Caco-2 (cell line): ENCODE measurements around the gene MAN2B1. TPM values are rescaled to one million over a fixed set of nuclear protein-coding genes. Genes with fewer than 3 reads are reported as not detected.

ENCODE experiments used
- BruUV-seq: library from RNA; stranded (reverse); fragments of 400-500 nt; replicated peaks from 2 replicates; lab custom pipeline; 2021; lab: Mats Ljungman, UMichigan
- CTCF ChIA-PET: fragments of 300-600 bp; sonication (Branson Sonifier 250); formaldehyde crosslinking; loops from one replicate; lab custom pipeline; 2022; ENCODE audit warnings: antibody characterized with exemption; lab: Charles Lee
- POLR2A ChIA-PET: fragments of 300-600 bp; sonication (Branson Sonifier 250); formaldehyde crosslinking; loops from one replicate; lab custom pipeline; 2022; ENCODE audit warnings: antibody characterized with exemption; lab: Charles Lee
- DNase-seq, 2 experiments: peaks; one replicate each; pipeline versions ENCODE4 v3.0.0 to v3.0.0-alpha.2; 2020 to 2022
- H3K27me3 ChIP-seq: replicated peaks from 2 replicates; pipeline ENCODE4 v1.6.0; 2011; ENCODE audit warnings: low read length; ENCODE audit not compliant: control insufficient read depth, insufficient read depth
- H3K36me3 ChIP-seq: 2 replicates; pipeline ENCODE4 v1.5.1; 2011; ENCODE audit warnings: low read length; ENCODE audit not compliant: control insufficient read depth, insufficient read depth
- H3K4me1 ChIP-seq: fragments of 250-450 bp; sonication (Bioruptor Pico); 2 replicates; pipeline ENCODE4 v1.5.1; 2020; ENCODE audit warnings: mild to moderate bottlenecking
- H3K4me3 ChIP-seq: 2 replicates; pipeline ENCODE4 v1.5.1; 2011; ENCODE audit warnings: low read depth, mild to moderate bottlenecking, control low read depth, low read length
- H3K9me3 ChIP-seq: fragments of 250-450 bp; sonication (Bioruptor Pico); 2 replicates; pipeline ENCODE4 v1.5.1; 2020; ENCODE audit warnings: mild to moderate bottlenecking, moderate library complexity
- H3K27ac Mint-ChIP-seq: one replicate; pipeline ENCODE4 v1.8.0; 2022; ENCODE audit warnings: mixed read lengths; ENCODE audit not compliant: unreplicated experiment
- H3K27me3 Mint-ChIP-seq: one replicate; pipeline ENCODE4 v1.8.0; 2022; ENCODE audit warnings: mixed read lengths; ENCODE audit not compliant: insufficient read depth, unreplicated experiment
- H3K36me3 Mint-ChIP-seq: one replicate; pipeline ENCODE4 v1.8.0; 2022; ENCODE audit warnings: mild to moderate bottlenecking, mixed read lengths; ENCODE audit not compliant: insufficient read depth, unreplicated experiment
- H3K4me1 Mint-ChIP-seq: one replicate; pipeline ENCODE4 v1.8.0; 2022; ENCODE audit warnings: low read depth, mixed read lengths; ENCODE audit not compliant: unreplicated experiment
- H3K4me3 Mint-ChIP-seq: one replicate; pipeline ENCODE4 v1.8.0; 2022; ENCODE audit warnings: mild to moderate bottlenecking, moderate library complexity, mixed read lengths; ENCODE audit not compliant: unreplicated experiment
- H3K9me3 Mint-ChIP-seq: one replicate; pipeline ENCODE4 v1.8.0; 2022; ENCODE audit warnings: mixed read lengths; ENCODE audit not compliant: unreplicated experiment
- intact Hi-C: fragments of 100-400 bp; cut with micrococcal nuclease; formaldehyde crosslinking; loops from one replicate; pipeline ENCODE4 v1.10.0; 2022; ENCODE audit not compliant: unreplicated experiment
- total RNA-seq: library from RNA; stranded (reverse); gene quantifications from 2 replicates; pipeline ENCODE4 v1.2.3, GENCODE V29; 2022
- TF ChIP-seq, protein P1 (sequence below), 2 experiments: fragments of 200-600 bp in 1 of 2; IDR thresholded peaks; 1 replicate in 1 of 2; 2 replicates in 1 of 2; pipeline versions ENCODE4 v1.5.1 to v1.8.0; 2011 to 2022; ENCODE audit warnings: antibody characterized with exemption in 1 of 2, control low read depth in 1 of 2, inconsistent platforms in 1 of 2, low read depth in 1 of 2, low read length in 1 of 2, mild to moderate bottlenecking in 1 of 2, moderate library complexity in 1 of 2; ENCODE audit not compliant: insufficient read depth in 1 of 2, severe bottlenecking in 1 of 2, unreplicated experiment in 1 of 2

Gene MAN2B1
- total RNA-seq, 1 experiment from 2014 or later: 70.5 TPM

DNA sequence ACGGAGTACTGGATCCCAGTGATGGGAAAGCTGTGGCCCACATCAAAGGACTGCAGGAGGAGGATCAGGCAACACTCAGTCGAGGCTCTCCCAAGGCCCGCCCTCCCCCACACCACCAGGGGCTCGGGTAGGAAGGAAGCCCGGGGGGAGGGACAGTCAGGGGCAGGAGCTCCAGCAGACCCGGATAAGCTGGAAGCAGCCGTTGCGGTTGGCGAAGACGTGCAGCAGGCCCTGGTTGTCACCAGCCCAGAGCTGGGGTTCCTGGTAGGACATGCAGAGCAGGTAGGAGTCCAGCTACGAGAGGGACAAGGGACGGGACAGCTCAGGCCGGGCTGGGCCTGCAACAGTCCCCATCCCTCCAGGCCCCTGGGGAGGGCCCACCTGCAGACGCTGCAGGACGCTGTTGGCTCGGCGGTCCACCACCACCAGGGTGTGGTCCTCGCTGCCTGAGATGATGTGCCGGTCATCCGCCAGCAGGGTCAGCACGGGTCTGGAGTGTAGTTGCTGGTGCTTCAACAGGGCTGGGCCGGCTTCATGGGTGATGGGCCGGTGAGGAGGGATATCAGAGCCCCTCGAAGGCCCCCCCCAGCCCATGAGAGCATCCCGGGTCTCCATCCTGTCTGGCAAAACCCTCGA, 23.2 kb upstream of the MAN2B1 start:
- Histone ChIP-seq H3K4me1 (no peaks in the 10 kb centered on the region), H3K27me3 (no peaks in the 10 kb centered on the region), H3K9me3 (no peaks in the 10 kb centered on the region), H3K36me3 (peaks cover 1% of the 10 kb centered on the region; the same call in 1 of the 2 replicates), H3K4me3 (no peak overlapping the region)
- no peaks in the 10 kb centered on the region for H3K9me3 Mint-ChIP-seq
- H3K36me3 Mint-ChIP-seq: no peaks in the 10 kb centered on the region
- H3K27me3 Mint-ChIP-seq: no peaks in the 10 kb centered on the region
- no peak for DNase-seq
- CTCF ChIA-PET: no interaction called here
- intact Hi-C loops: no loop called here
- H3K27ac Mint-ChIP-seq: no peak overlapping the region
- H3K4me1 Mint-ChIP-seq: peaks cover 5% of the 10 kb centered on the region
- BruUV-seq: no TSS peak
- no peak overlapping the region for H3K4me3 Mint-ChIP-seq
- TF ChIP-seq, protein P1, sequence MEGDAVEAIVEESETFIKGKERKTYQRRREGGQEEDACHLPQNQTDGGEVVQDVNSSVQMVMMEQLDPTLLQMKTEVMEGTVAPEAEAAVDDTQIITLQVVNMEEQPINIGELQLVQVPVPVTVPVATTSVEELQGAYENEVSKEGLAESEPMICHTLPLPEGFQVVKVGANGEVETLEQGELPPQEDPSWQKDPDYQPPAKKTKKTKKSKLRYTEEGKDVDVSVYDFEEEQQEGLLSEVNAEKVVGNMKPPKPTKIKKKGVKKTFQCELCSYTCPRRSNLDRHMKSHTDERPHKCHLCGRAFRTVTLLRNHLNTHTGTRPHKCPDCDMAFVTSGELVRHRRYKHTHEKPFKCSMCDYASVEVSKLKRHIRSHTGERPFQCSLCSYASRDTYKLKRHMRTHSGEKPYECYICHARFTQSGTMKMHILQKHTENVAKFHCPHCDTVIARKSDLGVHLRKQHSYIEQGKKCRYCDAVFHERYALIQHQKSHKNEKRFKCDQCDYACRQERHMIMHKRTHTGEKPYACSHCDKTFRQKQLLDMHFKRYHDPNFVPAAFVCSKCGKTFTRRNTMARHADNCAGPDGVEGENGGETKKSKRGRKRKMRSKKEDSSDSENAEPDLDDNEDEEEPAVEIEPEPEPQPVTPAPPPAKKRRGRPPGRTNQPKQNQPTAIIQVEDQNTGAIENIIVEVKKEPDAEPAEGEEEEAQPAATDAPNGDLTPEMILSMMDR (IDR thresholded peaks at IDR 0.05; ENCODE audit: insufficient read depth in 1 of 2, low read depth in 1 of 2, low read length in 1 of 2, severe bottlenecking in 1 of 2, unreplicated experiment in 1 of 2): no peak
- POLR2A ChIA-PET: no interaction called here

DNA sequence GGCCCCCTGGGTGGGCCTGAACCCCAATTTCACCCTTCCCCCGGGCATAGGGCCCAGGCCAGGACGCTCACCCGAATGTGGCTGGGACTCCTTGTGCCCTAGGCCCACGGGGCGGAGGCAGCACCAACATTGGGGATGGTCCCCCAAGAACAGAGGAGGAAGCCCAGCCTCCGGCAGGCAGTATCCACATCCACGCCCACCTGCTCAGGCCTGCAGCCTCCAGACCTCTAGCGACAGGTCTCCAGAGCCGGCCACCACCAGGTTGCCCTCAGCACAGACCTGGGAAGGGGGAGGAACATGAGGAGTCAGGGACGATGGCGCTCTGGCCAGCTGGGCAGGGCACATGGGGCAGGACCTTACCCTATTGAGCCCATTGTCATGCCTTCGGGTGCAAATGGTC, 22.5 kb upstream of the MAN2B1 start:
- Mint-ChIP-seq H3K27me3 (no peaks in the 10 kb centered on the region), H3K4me1 (peaks cover 5% of the 10 kb centered on the region), H3K36me3 (no peaks in the 10 kb centered on the region), H3K9me3 (no peaks in the 10 kb centered on the region), H3K27ac (no peak overlapping the region), H3K4me3 (no peak overlapping the region)
- intact Hi-C loops: no loop called here
- ChIA-PET CTCF (no interaction called here), POLR2A (no interaction called here)
- H3K4me1 ChIP-seq: no peaks in the 10 kb centered on the region
- no peaks in the 10 kb centered on the region for H3K27me3 ChIP-seq
- TF ChIP-seq, protein P1 (IDR thresholded peaks at IDR 0.05; ENCODE audit: insufficient read depth in 1 of 2, low read depth in 1 of 2, low read length in 1 of 2, severe bottlenecking in 1 of 2, unreplicated experiment in 1 of 2): no peak
- H3K36me3 ChIP-seq: peaks cover 1% of the 10 kb centered on the region; the same call in 1 of the 2 replicates
- no peak overlapping the region for H3K4me3 ChIP-seq
- no peaks in the 10 kb centered on the region for H3K9me3 ChIP-seq
- BruUV-seq: no TSS peak
- no peak for DNase-seq

DNA sequence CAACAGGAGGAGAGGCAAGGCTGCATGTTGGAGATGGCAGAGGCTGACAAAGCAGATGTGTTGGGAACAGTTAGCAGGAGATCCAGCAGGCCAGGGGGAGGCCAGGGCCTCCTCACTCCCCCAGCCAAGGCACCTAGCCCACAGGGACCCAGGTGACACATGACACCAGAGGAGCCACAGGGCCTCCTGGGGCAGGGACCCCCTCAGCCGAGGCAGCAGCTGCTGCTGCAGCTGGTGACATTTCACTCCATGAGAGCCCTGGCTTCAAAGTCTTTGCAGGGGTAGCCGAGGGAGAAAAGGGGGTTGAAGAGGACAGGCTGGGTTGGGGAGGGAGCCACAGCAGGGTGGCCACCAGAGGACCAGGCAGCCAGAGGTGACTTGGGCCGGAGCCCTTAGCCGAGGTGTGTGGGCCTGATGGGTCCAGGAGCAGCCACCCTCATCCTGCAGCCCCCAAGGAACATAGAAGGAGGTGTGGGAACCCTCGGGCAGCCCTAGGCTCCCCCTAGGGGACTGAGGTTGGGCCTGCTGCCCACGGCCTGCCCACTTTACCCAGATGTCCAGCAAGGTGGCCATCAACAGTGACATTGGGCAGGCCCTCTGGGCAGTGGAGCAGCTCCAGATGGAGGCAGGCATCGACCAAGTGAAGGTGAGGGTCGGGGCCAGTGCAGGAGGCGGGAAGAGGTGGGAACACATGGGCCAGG, 21.1 kb upstream of the MAN2B1 start, which contains the start of gene GNG14:
Gene GNG14, plus strand, starts transcription at position 503 of the 701 bp plus-strand sequence. Its CDS starts 51 bp downstream, at position 554.
- TF ChIP-seq, protein P1 (IDR thresholded peaks at IDR 0.05; ENCODE audit: insufficient read depth in 1 of 2, low read depth in 1 of 2, low read length in 1 of 2, severe bottlenecking in 1 of 2, unreplicated experiment in 1 of 2): no peak
- intact Hi-C loops: no loop called here
- Histone ChIP-seq H3K9me3 (no peaks in the 10 kb centered on the region), H3K4me3 (no peak within 1 kb of the TSS), H3K27me3 (no peaks in the 10 kb centered on the region), H3K36me3 (no peaks in the 10 kb centered on the region), H3K4me1 (no peaks in the 10 kb centered on the region)
- ChIA-PET POLR2A (no interaction called here), CTCF (interaction anchor here (0.7 kb wide), 2 partner anchors 17 to 68 kb away, joined by 3 to 4 read pairs; no protein-coding TSS in a partner anchor)
- no peak within 1 kb of the TSS for H3K27ac Mint-ChIP-seq
- H3K27me3 Mint-ChIP-seq: no peaks in the 10 kb centered on the region
- no peaks in the 10 kb centered on the region for H3K36me3 Mint-ChIP-seq
- DNase-seq: no peak
- peaks cover 5% of the 10 kb centered on the region for H3K4me1 Mint-ChIP-seq
- no TSS peak for BruUV-seq
- H3K9me3 Mint-ChIP-seq: no peaks in the 10 kb centered on the region
- H3K4me3 Mint-ChIP-seq: no peak within 1 kb of the TSS
